NCI-H345 treated with DMSO at 0.1 percent for 48 hours (cell line): ENCODE data around the gene ENDOV.
"Not testable (repeated sequence)": the region's sequence is repeated elsewhere in the genome, so short reads cannot be mapped to it uniquely, and the experiment has no call there.

Experiments used
- DNase-seq: peaks from one replicate; lab custom pipeline; 2025; ENCODE audit not compliant: unreplicated experiment; lab: John Stamatoyannopoulos, UW

The ENDOV gene

GRCh38 chr17:80388175-80388574 is 26.8 kb upstream of the ENDOV start:
- DNase-seq = no peak

- DNase-seq = no peak
Measured at GRCh38 chr17:80388601-80389000, 26.4 kb upstream of the ENDOV start.

- no peak for DNase-seq
Measured at GRCh38 chr17:80389011-80389995, 25.7 kb upstream of the ENDOV start.

GRCh38 chr17:80393241-80393890 is 21.6 kb upstream of the ENDOV start:
- no peak for DNase-seq

- no peak for DNase-seq
Measured at GRCh38 chr17:80393961-80394360, 21.0 kb upstream of the ENDOV start.

GRCh38 chr17:80394629-80395216 is 20.2 kb upstream of the ENDOV start:
- no peak for DNase-seq

GRCh38 chr17:80395402-80396151 is 19.4 kb upstream of the ENDOV start:
- DNase-seq = no peak

- DNase-seq = no peak
Measured at GRCh38 chr17:80396157-80397033, 18.6 kb upstream of the ENDOV start.

GRCh38 chr17:80397034-80397387 is 18.0 kb upstream of the ENDOV start:
- DNase-seq = no peak

GRCh38 chr17:80397686-80398085 is 17.3 kb upstream of the ENDOV start:
- DNase-seq = no peak

GRCh38 chr17:80401086-80401485 is 13.9 kb upstream of the ENDOV start:
- DNase-seq = not testable (repeated sequence)

GRCh38 chr17:80402102-80402501 is 12.9 kb upstream of the ENDOV start:
- not testable (repeated sequence) for DNase-seq

- DNase-seq = no peak
Measured at GRCh38 chr17:80402959-80403358, 12.0 kb upstream of the ENDOV start.

- DNase-seq = no peak
Measured at GRCh38 chr17:80406146-80406545, 8.8 kb upstream of the ENDOV start.

GRCh38 chr17:80407917-80408316 is 7.0 kb upstream of the ENDOV start:
- not testable (repeated sequence) for DNase-seq

GRCh38 chr17:80408872-80409271 is 6.1 kb upstream of the ENDOV start:
- DNase-seq = no peak

- DNase-seq = no peak
Measured at GRCh38 chr17:80409626-80410025, 5.3 kb upstream of the ENDOV start.

- not testable (repeated sequence) for DNase-seq
Measured at GRCh38 chr17:80410441-80411087, 4.4 kb upstream of the ENDOV start.

GRCh38 chr17:80413771-80414507 is 1.0 kb upstream of the ENDOV start:
- DNase-seq = no peak
